HG03039 (cell line): Measurements from ENCODE around the gene PANK2.
A peak's percentile ranks its signal among the peaks of the same experiment; 100 is the strongest.
"Not testable (repeated sequence)": the region's sequence is repeated elsewhere in the genome, so short reads cannot be mapped to it uniquely, and the experiment has no call there.

Experiments
- ATAC-seq: cut with Tn5 transposase; IDR thresholded peaks from one replicate; pipeline ENCODE4 v1.9.1; 2021; ENCODE audit warnings: mild to moderate bottlenecking, moderate library complexity; ENCODE audit not compliant: unreplicated experiment

The PANK2 gene

GRCh38 chr20:3888622-3889488, at the start of gene PANK2:
PANK2 (plus strand) TSS chr20:3889387.
- peak; percentile 89 for ATAC-seq

- ATAC-seq: not testable (repeated sequence)
Observed at GRCh38 chr20:3840201-3840600, 49.0 kb upstream of the PANK2 start.

GRCh38 chr20:3842348-3842930, 46.7 kb upstream of the PANK2 start:
- no peak for ATAC-seq

- ATAC-seq: no peak
Observed at GRCh38 chr20:3843490-3843889, 45.7 kb upstream of the PANK2 start.

GRCh38 chr20:3843990-3844619, 45.1 kb upstream of the PANK2 start:
- ATAC-seq: not testable (repeated sequence)

- ATAC-seq: no peak
Observed at GRCh38 chr20:3846378-3846739, 42.8 kb upstream of the PANK2 start.

- ATAC-seq: peak; percentile 79
Observed at GRCh38 chr20:3846740-3847428, 42.3 kb upstream of the PANK2 start, which contains the start of gene MAVS. MAVS (plus strand) TSS chr20:3846834; CDS start chr20:3854625, 7,791 bp downstream.

GRCh38 chr20:3847429-3847940, 41.7 kb upstream of the PANK2 start:
- no peak for ATAC-seq

GRCh38 chr20:3848565-3848964, 40.6 kb upstream of the PANK2 start:
- no peak for ATAC-seq

GRCh38 chr20:3854462-3854871, 34.7 kb upstream of the PANK2 start:
- ATAC-seq: no peak

GRCh38 chr20:3857405-3857804, 31.8 kb upstream of the PANK2 start:
- no peak for ATAC-seq

- no peak for ATAC-seq
Observed at GRCh38 chr20:3858689-3859088, 30.5 kb upstream of the PANK2 start.

GRCh38 chr20:3861191-3861590, 28.0 kb upstream of the PANK2 start:
- ATAC-seq: no peak

- no peak for ATAC-seq
Observed at GRCh38 chr20:3862333-3862732, 26.9 kb upstream of the PANK2 start.

- no peak for ATAC-seq
Observed at GRCh38 chr20:3863317-3863716, 25.9 kb upstream of the PANK2 start.

GRCh38 chr20:3864518-3864917, 24.7 kb upstream of the PANK2 start:
- no peak for ATAC-seq

GRCh38 chr20:3865152-3865886, 23.9 kb upstream of the PANK2 start:
- ATAC-seq: no peak

GRCh38 chr20:3865887-3866407, 23.2 kb upstream of the PANK2 start:
- ATAC-seq: no peak

GRCh38 chr20:3866464-3866863, 22.7 kb upstream of the PANK2 start:
- ATAC-seq: no peak

- ATAC-seq: no peak
Observed at GRCh38 chr20:3867802-3868201, 21.4 kb upstream of the PANK2 start.
